SK-N-SH treated with all-trans-retinoic acid at 6 μM for 48 hours (cell line): ENCODE data around the gene HNF4A.

ENCODE experiments used
- ARNTL ChIP-seq: fragments of 450-650 bp; formaldehyde crosslinking; IDR thresholded peaks from 2 replicates; pipeline ENCODE4 v1.5.0; 2020; ENCODE audit warnings: low read depth, mild to moderate bottlenecking, moderate library complexity, borderline replicate concordance
- CSDC2 ChIP-seq: fragments of 250-450 bp; sonication (Bioruptor Pico); IDR thresholded peaks from 2 replicates; pipeline ENCODE4 v1.5.0; 2020; ENCODE audit warnings: mild to moderate bottlenecking, moderate library complexity
- CSRNP3 ChIP-seq: fragments of 250-450 bp; sonication (Bioruptor Pico); IDR thresholded peaks from 2 replicates; pipeline ENCODE4 v1.5.1; 2021; ENCODE audit warnings: mild to moderate bottlenecking, moderate library complexity
- GLIS3 ChIP-seq: fragments of 250-450 bp; sonication (Bioruptor Pico); IDR thresholded peaks from 2 replicates; pipeline ENCODE4 v1.5.0; 2020; ENCODE audit warnings: mild to moderate bottlenecking, moderate library complexity
- ISL1 ChIP-seq: fragments of 250-450 bp; sonication (Bioruptor Pico); IDR thresholded peaks from 2 replicates; pipeline ENCODE4 v2.1.2; 2022; ENCODE audit warnings: mild to moderate bottlenecking, moderate library complexity
- PATZ1 ChIP-seq: fragments of 250-450 bp; sonication (Bioruptor Pico); IDR thresholded peaks from 2 replicates; pipeline ENCODE4 v1.8.0; 2020; ENCODE audit warnings: mild to moderate bottlenecking, moderate library complexity, borderline replicate concordance
- POU6F1 ChIP-seq: fragments of 250-450 bp; sonication (Bioruptor Pico); IDR thresholded peaks from 2 replicates; pipeline ENCODE4 v1.8.0; 2021; ENCODE audit warnings: low read depth, mild to moderate bottlenecking, moderate library complexity, borderline replicate concordance
- PPARA ChIP-seq: fragments of 250-450 bp; sonication (Bioruptor Pico); IDR thresholded peaks from 2 replicates; pipeline ENCODE4 v1.5.0; 2020; ENCODE audit warnings: mild to moderate bottlenecking, borderline replicate concordance
- RARB ChIP-seq: fragments of 250-450 bp; sonication (Bioruptor Pico); IDR thresholded peaks from 2 replicates; pipeline ENCODE4 v1.8.0; 2021; ENCODE audit warnings: mild to moderate bottlenecking, moderate library complexity
- SNAI2 ChIP-seq: fragments of 250-450 bp; sonication (Bioruptor Pico); IDR thresholded peaks from 2 replicates; pipeline ENCODE4 v1.5.0; 2020; ENCODE audit warnings: mild to moderate bottlenecking, moderate library complexity
- ZNF565 ChIP-seq: fragments of 450-650 bp; formaldehyde crosslinking; conservative IDR thresholded peaks from 2 replicates; pipeline ENCODE4 v1.5.0; 2020; ENCODE audit warnings: low read depth, mild to moderate bottlenecking, moderate library complexity

GRCh38 chr20:44358776-44359175, 3.3 kb downstream of the HNF4A start:
- TF ChIP-seq CSDC2 (CRISPR knock-in tag) (no peak), PATZ1 (no peak), SNAI2 (CRISPR knock-in tag) (no peak), CSRNP3 (CRISPR knock-in tag) (no peak), PPARA (CRISPR knock-in tag) (no peak), RARB (CRISPR knock-in tag) (no peak), ISL1 (CRISPR knock-in tag) (no peak), GLIS3 (CRISPR knock-in tag) (no peak), ZNF565 (no peak), ARNTL (CRISPR knock-in tag) (no peak), POU6F1 (no peak)
